B cell (primary cell): ENCODE measurements around the gene CMYA5. TPM values are rescaled to one million over a fixed set of nuclear protein-coding genes. Genes with fewer than 3 reads are reported as not detected.

Experiments used
- ATAC-seq: fragments of 200-7000 bp; cut with Tn5 transposase; one replicate; pipeline ENCODE4 v1.10.0; 2021; ENCODE audit warnings: low read depth, mild to moderate bottlenecking, moderate number of reproducible peaks, moderate library complexity
- CTCF ChIA-PET: fragments of 350-600 bp; sonication (Branson Sonifier 250); formaldehyde crosslinking; loops from one replicate; lab custom pipeline; 2021; ENCODE audit warnings: antibody characterized with exemption, inconsistent platforms; lab: Charles Lee
- POLR2A ChIA-PET: fragments of 350-600 bp; sonication (Branson Sonifier 250); formaldehyde crosslinking; loops from one replicate; lab custom pipeline; 2021; ENCODE audit warnings: antibody characterized with exemption; lab: Charles Lee
- DNase-seq: peaks from one replicate; pipeline ENCODE4 v3.0.0; 2013
- H2AFZ ChIP-seq: 2 replicates; pipeline ENCODE4 v1.6.1; 2012; ENCODE audit warnings: mild to moderate bottlenecking, low read depth, low read length; ENCODE audit not compliant: insufficient read depth, poor library complexity, severe bottlenecking
- H3K27ac ChIP-seq, 2 donors: 1 replicate in 1 of 2; 2 replicates in 1 of 2; pipeline ENCODE4 v1.5.1; 2012 to 2013; ENCODE audit warnings: low read length in 2 of 2, mild to moderate bottlenecking in 2 of 2, moderate library complexity in 1 of 2
- H3K27me3 ChIP-seq, 4 experiments: fragments of 200-600 bp in 1 of 4; sonication (generic) in 1 of 4; replicated peaks in 1 of 4; 1 replicate in 2 of 4; 2 replicates in 2 of 4; pipeline versions ENCODE4 v1.6.1 to v1.7.0; 2013 to 2016; ENCODE audit warnings: low read length in 3 of 4, mild to moderate bottlenecking in 2 of 4, mixed read lengths in 1 of 4, moderate library complexity in 1 of 4; ENCODE audit not compliant: insufficient read depth in 4 of 4, control insufficient read depth in 3 of 4; ENCODE audit errors: control extremely low read depth in 1 of 4
- H3K36me3 ChIP-seq, 2 experiments: replicated peaks in 1 of 2; 1 replicate in 1 of 2; 2 replicates in 1 of 2; pipeline versions ENCODE4 v1.6.1 to v1.7.1; 2013; ENCODE audit warnings: low read length in 1 of 2; ENCODE audit not compliant: insufficient read depth in 2 of 2, control insufficient read depth in 1 of 2; ENCODE audit errors: control extremely low read depth in 1 of 2, extremely low read depth in 1 of 2
- H3K4me1 ChIP-seq, 2 donors: fragments of 200-600 bp in 1 of 2; sonication (generic) in 1 of 2; 1 replicate in 1 of 2; 2 replicates in 1 of 2; pipeline versions ENCODE4 v1.5.1 to v1.6.1; 2013 to 2017; ENCODE audit warnings: low read length in 2 of 2; ENCODE audit not compliant: control insufficient read depth in 2 of 2, insufficient read depth in 2 of 2
- H3K4me2 ChIP-seq: replicated peaks from 2 replicates; pipeline ENCODE3; 2012; ENCODE audit warnings: mild to moderate bottlenecking, low read depth, low read length; ENCODE audit not compliant: poor library complexity, severe bottlenecking
- H3K4me3 ChIP-seq, 5 experiments: fragments of 200-600 bp in 1 of 5; sonication (generic) in 1 of 5; 1 replicate in 3 of 5; 2 replicates in 2 of 5; pipeline versions ENCODE4 v1.5.1 to v1.7.0; 2011 to 2016; ENCODE audit warnings: low read length in 4 of 5, mild to moderate bottlenecking in 4 of 5, low read depth in 2 of 5, control low read depth in 1 of 5, moderate library complexity in 1 of 5; ENCODE audit not compliant: insufficient read depth in 1 of 5; ENCODE audit errors: control extremely low read depth in 1 of 5, extremely low read depth in 1 of 5
- H3K79me2 ChIP-seq: fragments of 200-600 bp; sonication (generic); one replicate; pipeline ENCODE4 v1.6.0; 2016; ENCODE audit warnings: low read length; ENCODE audit not compliant: control insufficient read depth, insufficient read depth
- H3K9ac ChIP-seq: fragments of 200-600 bp; sonication (generic); 2 replicates; pipeline ENCODE4 v1.6.1; 2017; ENCODE audit warnings: mild to moderate bottlenecking, low read length, moderate library complexity
- H3K9me3 ChIP-seq, 3 donors: one replicate each; pipeline versions ENCODE4 v1.6.1 to v1.7.1; 2013; ENCODE audit warnings: low read length in 2 of 3; ENCODE audit not compliant: control insufficient read depth in 2 of 3, insufficient read depth in 1 of 3; ENCODE audit errors: control extremely low read depth in 1 of 3
- H4K20me1 ChIP-seq: 2 replicates; pipeline ENCODE4 v1.6.0; 2012; ENCODE audit warnings: mild to moderate bottlenecking, low read length; ENCODE audit not compliant: insufficient read depth, control insufficient read depth, poor library complexity, severe bottlenecking
- H3K27ac Mint-ChIP-seq: one replicate; pipeline ENCODE4 v1.8.0; 2021; ENCODE audit warnings: mixed read lengths
- H3K27me3 Mint-ChIP-seq: one replicate; pipeline ENCODE4 v1.8.0; 2021; ENCODE audit warnings: mixed read lengths
- H3K4me1 Mint-ChIP-seq: one replicate; pipeline ENCODE4 v1.8.0; 2021; ENCODE audit warnings: mixed read lengths
- H3K4me3 Mint-ChIP-seq: one replicate; pipeline ENCODE4 v1.8.0; 2021; ENCODE audit warnings: mixed read lengths
- H3K9me3 Mint-ChIP-seq: one replicate; pipeline ENCODE4 v1.8.0; 2022; ENCODE audit warnings: mixed read lengths; ENCODE audit not compliant: insufficient read depth
- EZH2 ChIP-seq: IDR thresholded peaks from 2 replicates; pipeline ENCODE4 v1.6.1; 2012; ENCODE audit warnings: borderline replicate concordance, low read depth, mild to moderate bottlenecking, moderate library complexity, low read length; ENCODE audit not compliant: insufficient read depth, poor library complexity, severe bottlenecking
- WGBS: methylation state at CpG from one replicate; pipeline ENCODE4 v1.1.5; 2013; ENCODE audit warnings: missing lambda C conversion rate; ENCODE audit not compliant: insufficient coverage; 5-methylcytosine and 5-hydroxymethylcytosine counted together
- intact Hi-C: fragments of 100-400 bp; cut with micrococcal nuclease; formaldehyde crosslinking; loops from one replicate; pipeline ENCODE4 v1.10.0; 2022
- polyA plus RNA-seq: library from polyadenylated mRNA; depleted of rRNA; stranded (reverse); fragments of >200 nt; gene quantifications from 2 replicates; pipeline ENCODE4 v1.2.3, GENCODE V29; 2012
- total RNA-seq, 2 donors: library from RNA; stranded (reverse); fragments of 120-200 nt in 1 of 2; gene quantifications; 1 replicate in 1 of 2; 2 replicates in 1 of 2; pipeline versions ENCODE4 v1.2.3 to v1.2.4, GENCODE V29; 2013 to 2022
- TF ChIP-seq, protein P1 (sequence below): fragments of 200-600 bp; IDR thresholded peaks from one replicate; pipeline ENCODE4 v1.8.0; 2022; ENCODE audit warnings: antibody characterized with exemption, mild to moderate bottlenecking

CMYA5 gene
- total and polyA plus RNA-seq, 2 donors (not counting 1 experiment from before 2014, with no cell fraction given): 0.01 to 0.25 TPM

DNA sequence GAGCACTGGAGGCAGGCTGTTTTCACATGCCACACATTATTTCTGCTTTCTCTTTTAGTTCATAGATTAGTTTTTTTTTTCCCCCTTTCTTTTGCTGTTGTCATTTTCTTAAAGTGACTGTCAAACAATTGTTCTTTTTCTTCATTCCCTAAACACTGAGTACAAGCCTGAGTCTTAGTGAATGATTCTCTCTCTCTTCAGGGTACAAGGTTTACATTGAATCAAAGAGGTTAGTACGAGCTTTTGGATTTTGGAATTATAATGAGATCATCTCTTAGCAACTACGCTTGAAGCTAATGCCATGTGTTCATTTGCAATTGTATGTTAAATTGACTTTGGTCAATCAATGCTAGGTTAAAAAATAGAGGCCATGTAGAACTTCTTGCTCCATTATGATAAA lies 125.1 kb downstream of the CMYA5 start:
- no peak for ATAC-seq
- H2AFZ ChIP-seq: no peak overlapping the region

DNA sequence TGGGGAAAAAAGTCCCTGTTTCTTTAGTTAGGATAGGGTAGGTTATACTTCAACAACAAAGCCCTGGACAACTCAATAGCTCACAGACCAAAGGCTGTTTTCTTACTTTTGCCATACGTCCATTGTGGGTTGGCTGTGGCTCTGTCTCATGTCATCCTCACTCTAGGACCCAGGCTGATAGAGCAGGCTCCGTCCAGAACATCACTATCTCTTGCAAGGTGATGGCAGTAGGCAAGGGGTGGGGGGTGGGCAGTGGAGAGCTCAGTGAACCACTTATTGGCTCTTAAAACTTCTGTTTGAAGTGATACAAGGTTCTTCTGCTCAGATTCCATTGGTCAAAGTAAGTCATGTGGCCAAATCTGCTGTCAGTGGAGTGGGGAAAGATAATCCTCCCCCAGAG lies 126.4 kb downstream of the CMYA5 start:
- H3K4me2 ChIP-seq: no peak overlapping the region
- no peak overlapping the region for H3K9ac ChIP-seq
- TF ChIP-seq, protein P1, sequence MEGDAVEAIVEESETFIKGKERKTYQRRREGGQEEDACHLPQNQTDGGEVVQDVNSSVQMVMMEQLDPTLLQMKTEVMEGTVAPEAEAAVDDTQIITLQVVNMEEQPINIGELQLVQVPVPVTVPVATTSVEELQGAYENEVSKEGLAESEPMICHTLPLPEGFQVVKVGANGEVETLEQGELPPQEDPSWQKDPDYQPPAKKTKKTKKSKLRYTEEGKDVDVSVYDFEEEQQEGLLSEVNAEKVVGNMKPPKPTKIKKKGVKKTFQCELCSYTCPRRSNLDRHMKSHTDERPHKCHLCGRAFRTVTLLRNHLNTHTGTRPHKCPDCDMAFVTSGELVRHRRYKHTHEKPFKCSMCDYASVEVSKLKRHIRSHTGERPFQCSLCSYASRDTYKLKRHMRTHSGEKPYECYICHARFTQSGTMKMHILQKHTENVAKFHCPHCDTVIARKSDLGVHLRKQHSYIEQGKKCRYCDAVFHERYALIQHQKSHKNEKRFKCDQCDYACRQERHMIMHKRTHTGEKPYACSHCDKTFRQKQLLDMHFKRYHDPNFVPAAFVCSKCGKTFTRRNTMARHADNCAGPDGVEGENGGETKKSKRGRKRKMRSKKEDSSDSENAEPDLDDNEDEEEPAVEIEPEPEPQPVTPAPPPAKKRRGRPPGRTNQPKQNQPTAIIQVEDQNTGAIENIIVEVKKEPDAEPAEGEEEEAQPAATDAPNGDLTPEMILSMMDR: no peak
- TF ChIP-seq EZH2: no peak
- no peaks in the 10 kb centered on the region for H3K4me1 Mint-ChIP-seq
- DNase-seq (no peak), ATAC-seq (no peak)
- peaks cover 5% of the 10 kb centered on the region for H3K9me3 Mint-ChIP-seq
- no peaks in the 10 kb centered on the region for H3K9me3 ChIP-seq
- intact Hi-C loops: no loop called here
- no peak overlapping the region for H3K27ac ChIP-seq
- ChIA-PET POLR2A (no interaction called here), CTCF (interaction anchor here (0.6 kb wide), 1 partner anchor 226 kb away, joined by 3 read pairs; no protein-coding TSS in a partner anchor)
- peaks cover 16% of the 10 kb centered on the region for H3K27me3 Mint-ChIP-seq
- H4K20me1 ChIP-seq: no peaks in the 10 kb centered on the region
- no CpG with 5 or more reads among the region's 2 CpGs for WGBS
- no peak overlapping the region for H2AFZ ChIP-seq
- H3K36me3 ChIP-seq: no peaks in the 10 kb centered on the region
- no peaks in the 10 kb centered on the region for H3K79me2 ChIP-seq
- H3K27me3 ChIP-seq: no peaks in the 10 kb centered on the region
- H3K27ac Mint-ChIP-seq: no peak overlapping the region
- no peaks in the 10 kb centered on the region for H3K4me1 ChIP-seq
- no peak overlapping the region for H3K4me3 Mint-ChIP-seq
- H3K4me3 ChIP-seq: no peak overlapping the region

More for the DNA sequence above, 125.1 kb downstream of the CMYA5 start:
- TF ChIP-seq EZH2: no peak
- TF ChIP-seq, protein P1: no peak
- Histone ChIP-seq H4K20me1 (no peaks in the 10 kb centered on the region), H3K9me3 (no peaks in the 10 kb centered on the region), H3K79me2 (no peaks in the 10 kb centered on the region), H3K36me3 (no peaks in the 10 kb centered on the region), H3K4me1 (no peaks in the 10 kb centered on the region), H3K4me3 (no peak overlapping the region), H3K27me3 (no peaks in the 10 kb centered on the region), H3K4me2 (no peak overlapping the region), H3K27ac (no peak overlapping the region), H3K9ac (no peak overlapping the region)
- H3K9me3 Mint-ChIP-seq: no peaks in the 10 kb centered on the region
- H3K4me3 Mint-ChIP-seq: no peak overlapping the region
- WGBS: 90% methylated on average over 2 of the region's 2 CpGs
- intact Hi-C loops: no loop called here
- H3K27ac Mint-ChIP-seq: no peak overlapping the region
- ChIA-PET CTCF (interaction anchor here (0.6 kb wide), 1 partner anchor 1538 kb away, joined by 4 read pairs; no protein-coding TSS in a partner anchor), POLR2A (no interaction called here)
- no peaks in the 10 kb centered on the region for H3K4me1 Mint-ChIP-seq
- peaks cover 16% of the 10 kb centered on the region for H3K27me3 Mint-ChIP-seq
- DNase-seq: no peak
